ENCODE data around the gene STPG2.

STPG2 gene

GRCh38 chr4:98143001-98143899 lies at the start of gene STPG2:
TSS of gene STPG2 (minus strand) at chr4:98143476.
- peak; percentile 85 for DNase-seq (ENCODE audit: low read depth)

- DNase-seq (ENCODE audit: low read depth) = no peak
Measured at GRCh38 chr4:98185279-98185678, 42.0 kb upstream of the STPG2 start.

GRCh38 chr4:98181809-98182208 lies 38.5 kb upstream of the STPG2 start:
- DNase-seq (ENCODE audit: low read depth) = no peak

GRCh38 chr4:98179951-98180350 lies 36.7 kb upstream of the STPG2 start:
- no peak for DNase-seq (ENCODE audit: low read depth)

- no peak for DNase-seq (ENCODE audit: low read depth)
Measured at GRCh38 chr4:98176531-98176930, 33.3 kb upstream of the STPG2 start.

- DNase-seq (ENCODE audit: low read depth) = no peak
Measured at GRCh38 chr4:98170035-98170434, 26.8 kb upstream of the STPG2 start.

GRCh38 chr4:98166731-98167041 lies 23.4 kb upstream of the STPG2 start:
- DNase-seq (ENCODE audit: low read depth) = no peak

GRCh38 chr4:98166025-98166730 lies 22.9 kb upstream of the STPG2 start:
- DNase-seq (ENCODE audit: low read depth) = no peak

- no peak for DNase-seq (ENCODE audit: low read depth)
Measured at GRCh38 chr4:98162696-98163095, 19.4 kb upstream of the STPG2 start.

GRCh38 chr4:98151145-98151924 lies 8.1 kb upstream of the STPG2 start:
- DNase-seq (ENCODE audit: low read depth) = no peak

- no peak for DNase-seq (ENCODE audit: low read depth)
Measured at GRCh38 chr4:98150092-98150761, 7.0 kb upstream of the STPG2 start.

GRCh38 chr4:98148856-98149255 lies 5.6 kb upstream of the STPG2 start:
- DNase-seq (ENCODE audit: low read depth) = no peak

GRCh38 chr4:98126141-98126540 lies 17.1 kb downstream of the STPG2 start:
- no peak for DNase-seq (ENCODE audit: low read depth)

- no peak for DNase-seq (ENCODE audit: low read depth)
Measured at GRCh38 chr4:98125585-98125984, 17.7 kb downstream of the STPG2 start.

GRCh38 chr4:98117363-98117762 lies 25.9 kb downstream of the STPG2 start:
- DNase-seq (ENCODE audit: low read depth) = no peak

GRCh38 chr4:98113012-98113411 lies 30.3 kb downstream of the STPG2 start:
- no peak for DNase-seq (ENCODE audit: low read depth)

GRCh38 chr4:98110929-98111328 lies 32.3 kb downstream of the STPG2 start:
- no peak for DNase-seq (ENCODE audit: low read depth)

GRCh38 chr4:98110214-98110613 lies 33.1 kb downstream of the STPG2 start:
- no peak for DNase-seq (ENCODE audit: low read depth)

GRCh38 chr4:98102660-98103059 lies 40.6 kb downstream of the STPG2 start:
- no peak for DNase-seq (ENCODE audit: low read depth)

GRCh38 chr4:98101988-98102387 lies 41.3 kb downstream of the STPG2 start:
- DNase-seq (ENCODE audit: low read depth) = no peak

- DNase-seq (ENCODE audit: low read depth) = no peak
Measured at GRCh38 chr4:98098764-98099163, 44.5 kb downstream of the STPG2 start.

GRCh38 chr4:98094118-98094517 lies 49.2 kb downstream of the STPG2 start:
- no peak for DNase-seq (ENCODE audit: low read depth)

All from stimulated activated CD8-positive, alpha-beta memory T cell treated with anti-CD3 and anti-CD28 coated beads, Interleukin-15, amount 100 ng/mL, for 1 hour (primary cell).